ENCODE data around the gene TCIRG1.
A peak's percentile ranks its signal among the peaks of the same experiment; 100 is the strongest.

The TCIRG1 gene

DNA sequence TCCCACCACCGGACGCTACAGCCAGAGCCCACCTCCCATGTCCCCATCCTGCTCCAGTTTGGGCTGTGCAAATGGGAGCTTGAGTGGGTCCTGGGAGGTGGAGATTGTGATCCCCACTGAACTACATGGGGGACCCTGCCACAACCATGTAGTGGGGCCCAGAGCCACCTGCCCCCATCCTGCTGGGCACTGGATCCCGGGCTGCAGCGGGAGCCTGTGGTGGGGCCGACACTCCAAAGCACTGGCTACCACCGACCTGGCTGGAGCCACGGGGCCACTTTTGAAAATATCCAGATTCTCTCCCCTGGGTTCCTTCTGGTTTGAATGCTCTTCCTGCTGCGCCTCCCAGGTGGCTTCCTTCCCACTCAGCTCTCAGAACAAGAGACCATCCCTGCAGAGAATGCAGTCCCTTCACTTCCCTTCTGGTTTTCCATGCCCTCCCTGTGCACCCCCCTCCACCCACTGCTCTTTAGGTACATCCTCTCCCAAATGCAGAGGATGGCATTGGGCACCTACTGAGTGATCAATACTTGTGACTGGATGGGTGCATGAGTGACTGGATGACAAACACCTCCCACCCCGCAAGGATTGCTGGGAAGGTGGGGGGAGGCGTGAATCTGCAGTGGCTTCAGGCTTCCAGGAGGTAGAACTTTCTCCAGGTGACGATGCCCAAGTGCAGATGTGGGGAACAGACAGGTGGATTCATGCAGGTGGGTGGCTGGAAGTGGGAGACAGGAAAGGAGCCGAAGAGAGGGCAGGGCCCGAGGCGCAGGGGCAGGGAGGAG is 34.1 kb upstream of the TCIRG1 start:
- peak in 1 of 2 donors; percentile 40 for DNase-seq

GRCh38 chr11:68006606-68007166 is 32.1 kb upstream of the TCIRG1 start:
- no peak for DNase-seq

- DNase-seq: no peak
Measured at GRCh38 chr11:68007498-68008380, 31.1 kb upstream of the TCIRG1 start.

GRCh38 chr11:68008381-68009337 is 30.2 kb upstream of the TCIRG1 start:
- DNase-seq: no peak

DNA sequence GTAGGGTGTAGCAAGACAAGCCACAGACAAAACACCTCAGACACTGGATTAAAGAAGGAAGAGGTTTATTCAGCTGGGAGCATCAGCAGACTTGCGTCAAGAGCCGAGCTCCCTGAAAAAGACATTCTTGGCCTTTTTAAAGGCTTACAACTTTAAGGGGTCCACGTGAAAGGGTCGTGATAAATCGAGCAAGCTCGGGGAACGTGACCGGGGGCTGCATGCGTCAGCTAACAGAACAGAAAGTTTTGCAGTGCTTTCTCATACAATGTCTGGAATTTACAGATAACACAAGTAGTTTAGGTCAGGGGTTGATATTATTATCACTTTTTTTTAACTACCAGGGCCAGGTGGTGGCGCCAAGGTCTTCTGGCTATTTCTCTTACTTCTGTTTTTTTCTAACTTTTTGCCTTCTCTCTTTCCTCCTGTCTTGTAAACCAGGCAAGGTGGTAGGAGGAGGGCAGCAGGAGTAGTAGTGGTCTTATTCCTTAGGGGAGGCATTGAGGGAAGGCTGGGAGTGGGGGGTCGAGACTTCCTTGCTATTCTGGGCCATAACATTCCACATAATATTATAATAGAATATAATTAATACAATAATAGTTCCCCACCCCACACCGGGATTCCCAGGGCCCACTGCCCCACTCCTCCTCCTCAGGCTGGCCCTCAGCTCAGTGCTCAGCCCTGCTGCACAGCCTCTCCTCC is 29.3 kb upstream of the TCIRG1 start:
- no peak for DNase-seq

- DNase-seq: peak; percentile 67 to 88
Measured at GRCh38 chr11:68010090-68011041, 28.5 kb upstream of the TCIRG1 start, which contains the start of gene ALDH3B1. TSS of gene ALDH3B1 (plus strand) at chr11:68010327. CDS start at chr11:68015298, 4,971 bp downstream.

- no peak for DNase-seq
Measured at GRCh38 chr11:68011051-68011943, 27.5 kb upstream of the TCIRG1 start.

GRCh38 chr11:68012044-68012842 is 26.6 kb upstream of the TCIRG1 start:
- DNase-seq: no peak

GRCh38 chr11:68012843-68013610 is 25.8 kb upstream of the TCIRG1 start:
- DNase-seq: peak in 1 of 2 donors; percentile 24

GRCh38 chr11:68013611-68014156 is 25.1 kb upstream of the TCIRG1 start:
- no peak for DNase-seq

DNA sequence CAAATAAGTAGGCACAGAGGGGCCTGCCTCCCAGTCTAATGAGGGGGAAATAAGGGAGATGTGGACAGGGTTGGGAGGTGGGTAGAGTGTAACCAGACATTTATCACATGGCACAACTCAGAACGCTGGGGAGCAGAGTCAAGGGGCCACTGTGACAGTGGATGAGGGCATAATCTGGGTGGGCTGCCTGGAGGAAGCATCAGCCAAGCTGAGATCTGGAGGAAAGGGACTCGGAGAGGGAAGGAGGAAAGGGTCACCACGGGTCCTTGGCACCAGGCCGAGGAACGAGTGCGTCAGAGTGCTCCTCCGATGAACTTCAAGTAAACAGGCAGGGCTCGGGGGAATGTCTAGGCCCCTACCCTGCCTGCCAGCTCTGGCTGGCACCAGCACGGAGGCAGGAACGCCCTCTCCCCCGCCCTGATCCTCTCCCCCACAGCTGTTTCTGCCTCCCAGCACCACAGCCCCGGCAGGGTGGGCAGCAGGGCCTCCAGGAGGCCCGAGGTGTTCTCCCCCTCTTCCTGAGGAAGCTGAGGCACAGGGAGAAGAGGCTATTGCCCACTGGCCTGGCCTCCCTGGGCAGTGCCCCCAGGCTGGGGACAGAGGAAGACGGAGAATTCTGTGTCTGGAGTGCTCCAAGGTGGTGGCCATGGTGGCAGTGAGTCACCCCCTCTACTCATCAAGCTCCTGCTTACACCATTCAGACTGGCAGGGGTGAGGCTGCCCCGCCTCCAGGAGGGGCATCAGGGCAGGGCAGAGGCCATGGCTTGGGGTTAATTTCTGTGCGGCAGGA is 24.5 kb upstream of the TCIRG1 start:
- no peak for DNase-seq

GRCh38 chr11:68014947-68015447 is 23.8 kb upstream of the TCIRG1 start:
- no peak for DNase-seq

- no peak for DNase-seq
Measured at GRCh38 chr11:68015467-68015866, 23.4 kb upstream of the TCIRG1 start.

DNA sequence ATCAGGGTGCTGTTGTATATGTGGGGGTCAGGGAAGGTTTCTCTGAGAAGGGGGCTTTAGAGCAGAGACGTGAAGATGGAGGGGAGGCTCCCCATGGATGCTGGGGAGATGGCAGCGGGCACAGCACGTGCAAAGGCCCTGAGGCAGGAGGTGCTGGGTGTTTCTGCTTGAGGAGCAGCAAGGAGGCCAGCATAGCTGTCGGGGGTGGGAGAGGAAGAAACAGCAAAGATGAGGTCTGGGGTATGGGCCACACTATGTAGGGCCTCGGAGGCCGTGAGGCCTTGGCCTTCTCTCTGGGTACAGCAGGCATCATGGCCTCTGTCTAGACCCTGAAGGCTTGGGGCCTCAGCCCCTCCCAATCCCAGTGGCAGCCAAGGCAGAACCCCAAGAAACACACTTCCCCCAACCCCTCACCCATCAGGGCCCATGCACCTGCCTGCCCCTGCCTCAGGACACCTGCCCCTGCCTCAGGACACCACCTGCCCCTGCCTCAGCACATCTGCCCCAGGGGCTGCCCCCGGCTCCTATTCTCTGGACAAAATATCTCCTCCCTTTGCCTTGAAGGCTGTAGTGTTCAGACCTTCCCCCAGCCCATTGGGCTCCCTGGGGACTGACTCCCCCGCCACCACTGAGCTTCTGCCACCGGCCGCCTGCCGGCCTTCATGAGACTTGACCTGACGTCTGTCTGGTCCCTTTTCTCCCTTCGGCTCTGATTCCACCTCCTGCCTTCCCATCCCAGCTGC is 22.5 kb upstream of the TCIRG1 start:
- no peak for DNase-seq
